GM19043 (cell line): ENCODE results near the gene DOHH.
"Not testable (repeated sequence)": the region's sequence is repeated elsewhere in the genome, so short reads cannot be mapped to it uniquely, and the experiment has no call there.

Source experiments
- ATAC-seq: cut with Tn5 transposase; IDR thresholded peaks from one replicate; pipeline ENCODE4 v1.9.1; 2021; ENCODE audit warnings: low read depth; ENCODE audit not compliant: unreplicated experiment

The DOHH gene

GRCh38 chr19:3520166-3521103, 20.0 kb upstream of the DOHH start:
- no peak for ATAC-seq

GRCh38 chr19:3519126-3519525, 18.7 kb upstream of the DOHH start:
- no peak for ATAC-seq

- ATAC-seq: no peak
Observed at GRCh38 chr19:3518659-3519058, 18.2 kb upstream of the DOHH start.

- ATAC-seq: no peak
Observed at GRCh38 chr19:3518255-3518654, 17.8 kb upstream of the DOHH start.

- no peak for ATAC-seq
Observed at GRCh38 chr19:3517638-3518037, 17.2 kb upstream of the DOHH start.

GRCh38 chr19:3516675-3517207, 16.3 kb upstream of the DOHH start:
- no peak for ATAC-seq

GRCh38 chr19:3515891-3516422, 15.5 kb upstream of the DOHH start:
- no peak for ATAC-seq

- no peak for ATAC-seq
Observed at GRCh38 chr19:3514930-3515329, 14.5 kb upstream of the DOHH start.

- no peak for ATAC-seq
Observed at GRCh38 chr19:3513229-3514140, 13.0 kb upstream of the DOHH start.

GRCh38 chr19:3512562-3513228, 12.2 kb upstream of the DOHH start:
- ATAC-seq: no peak

GRCh38 chr19:3511506-3512251, 11.2 kb upstream of the DOHH start:
- no peak for ATAC-seq

- no peak for ATAC-seq
Observed at GRCh38 chr19:3510727-3511126, 10.3 kb upstream of the DOHH start.

GRCh38 chr19:3509566-3509989, 9.1 kb upstream of the DOHH start:
- ATAC-seq: no peak

- no peak for ATAC-seq
Observed at GRCh38 chr19:3508771-3509535, 8.5 kb upstream of the DOHH start.

GRCh38 chr19:3508121-3508661, 7.7 kb upstream of the DOHH start:
- not testable (repeated sequence) for ATAC-seq

GRCh38 chr19:3507371-3508120, 7.1 kb upstream of the DOHH start:
- no peak for ATAC-seq

GRCh38 chr19:3506384-3507340, 6.2 kb upstream of the DOHH start:
- no peak for ATAC-seq
